Mesendoderm (in vitro differentiated cells): ENCODE data around the gene DPYD.

Source experiments
- DNase-seq: peaks from one replicate; pipeline ENCODE4 v3.0.0; 2013
- H2AK5ac ChIP-seq: 2 replicates; pipeline ENCODE4 v1.6.1; 2013; ENCODE audit warnings: low read length, inconsistent platforms
- H2BK120ac ChIP-seq: 2 replicates; pipeline ENCODE4 v1.6.1; 2013; ENCODE audit warnings: low read depth, mild to moderate bottlenecking, low read length, moderate library complexity, mixed read lengths
- H2BK15ac ChIP-seq: replicated peaks from 2 replicates; pipeline ENCODE4 v1.6.1; 2013; ENCODE audit warnings: low read depth, mild to moderate bottlenecking, moderate library complexity
- H2BK5ac ChIP-seq: 2 replicates; pipeline ENCODE4 v1.6.1; 2013; ENCODE audit warnings: low read length, inconsistent platforms
- H3K18ac ChIP-seq: 2 replicates; pipeline ENCODE4 v1.6.1; 2013; ENCODE audit warnings: mild to moderate bottlenecking, low read length, mixed read lengths
- H3K23ac ChIP-seq: one replicate; pipeline ENCODE4 v1.6.1; 2013; ENCODE audit warnings: low read length
- H3K27ac ChIP-seq: 2 replicates; pipeline ENCODE4 v1.5.1; 2013; ENCODE audit warnings: low read depth, mild to moderate bottlenecking, inconsistent platforms, low read length, moderate library complexity
- H3K27me3 ChIP-seq: 2 replicates; pipeline ENCODE4 v1.6.1; 2013; ENCODE audit warnings: low read length, control low read depth, mild to moderate bottlenecking, inconsistent platforms; ENCODE audit not compliant: insufficient read depth, poor library complexity
- H3K36me3 ChIP-seq: 2 replicates; pipeline ENCODE4 v1.6.1; 2013; ENCODE audit warnings: low read length, inconsistent platforms; ENCODE audit not compliant: control insufficient read depth, insufficient read depth
- H3K4ac ChIP-seq: one replicate; pipeline ENCODE4 v1.6.1; 2013; ENCODE audit warnings: low read depth, mild to moderate bottlenecking, low read length, moderate library complexity
- H3K4me1 ChIP-seq: 2 replicates; pipeline ENCODE4 v1.6.1; 2013; ENCODE audit warnings: low read depth, low read length, inconsistent platforms; ENCODE audit not compliant: control insufficient read depth
- H3K4me2 ChIP-seq: 2 replicates; pipeline ENCODE4 v1.6.1; 2013; ENCODE audit warnings: low read length
- H3K4me3 ChIP-seq: 2 replicates; pipeline ENCODE4 v1.5.1; 2013; ENCODE audit warnings: mild to moderate bottlenecking, low read length
- H3K56ac ChIP-seq: one replicate; pipeline ENCODE4 v1.6.1; 2013; ENCODE audit warnings: low read length
- H3K79me1 ChIP-seq: 2 replicates; pipeline ENCODE4 v1.6.1; 2013; ENCODE audit warnings: low read length, inconsistent platforms
- H3K79me2 ChIP-seq: 2 replicates; pipeline ENCODE4 v1.6.1; 2013; ENCODE audit warnings: mild to moderate bottlenecking, low read length; ENCODE audit not compliant: control insufficient read depth, insufficient read depth
- H3K9ac ChIP-seq: 2 replicates; pipeline ENCODE4 v1.6.1; 2013; ENCODE audit warnings: low read length, inconsistent platforms
- H4K5ac ChIP-seq: one replicate; pipeline ENCODE4 v1.6.1; 2013; ENCODE audit warnings: low read length
- H4K8ac ChIP-seq: one replicate; pipeline ENCODE4 v1.6.1; 2013; ENCODE audit warnings: low read depth, mild to moderate bottlenecking, control low read depth, low read length, moderate library complexity
- WGBS: extraction: QIAGEN DNeasy Blood & Tissue Kit; methylation state at CpG from one replicate; pipeline ENCODE4 v1.1.7; 2013; ENCODE audit warnings: low lambda C conversion rate, missing lambda C conversion rate; ENCODE audit not compliant: insufficient coverage; ENCODE audit errors: extremely low coverage; 5-methylcytosine and 5-hydroxymethylcytosine counted together

The DPYD gene

DNA sequence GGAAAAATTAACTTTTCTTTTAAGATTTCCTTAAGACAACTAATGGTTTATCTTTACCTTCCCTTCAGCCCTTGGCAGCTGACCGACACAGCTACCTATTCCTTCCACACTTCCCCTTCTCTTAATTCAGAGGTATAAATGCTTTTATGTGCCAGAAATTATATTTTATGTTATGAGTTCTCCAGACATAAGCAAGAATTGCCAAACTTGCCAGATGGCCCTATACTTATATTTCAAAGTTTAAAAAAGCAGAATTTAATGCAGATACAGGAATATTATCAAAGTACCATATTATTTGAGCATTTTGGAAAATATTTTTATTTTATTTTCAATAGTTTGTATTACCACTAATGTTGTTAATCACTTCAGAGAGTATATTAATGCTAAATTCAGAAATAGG, 754.2 kb downstream of the DPYD start:
- no CpG with 5 or more reads among the region's 1 CpG for WGBS
- no peaks in the 10 kb centered on the region for H3K27me3 ChIP-seq
- no peak overlapping the region for H3K56ac ChIP-seq
- no peak overlapping the region for H3K4ac ChIP-seq
- H3K9ac ChIP-seq = no peak overlapping the region
- H3K36me3 ChIP-seq = no peaks in the 10 kb centered on the region
- H2AK5ac ChIP-seq = no peak overlapping the region
- H4K8ac ChIP-seq = no peak overlapping the region
- no peak overlapping the region for H3K23ac ChIP-seq
- H2BK5ac ChIP-seq = no peak overlapping the region
- no peak overlapping the region for H3K27ac ChIP-seq
- no peak overlapping the region for H2BK120ac ChIP-seq
- H3K4me1 ChIP-seq = no peaks in the 10 kb centered on the region
- H3K4me2 ChIP-seq = no peak overlapping the region
- no peak overlapping the region for H4K5ac ChIP-seq
- no peak for DNase-seq
- H3K79me2 ChIP-seq = no peaks in the 10 kb centered on the region
- H3K79me1 ChIP-seq = no peaks in the 10 kb centered on the region
- H3K4me3 ChIP-seq = no peak overlapping the region
- no peak overlapping the region for H2BK15ac ChIP-seq
- H3K18ac ChIP-seq = no peak overlapping the region

DNA sequence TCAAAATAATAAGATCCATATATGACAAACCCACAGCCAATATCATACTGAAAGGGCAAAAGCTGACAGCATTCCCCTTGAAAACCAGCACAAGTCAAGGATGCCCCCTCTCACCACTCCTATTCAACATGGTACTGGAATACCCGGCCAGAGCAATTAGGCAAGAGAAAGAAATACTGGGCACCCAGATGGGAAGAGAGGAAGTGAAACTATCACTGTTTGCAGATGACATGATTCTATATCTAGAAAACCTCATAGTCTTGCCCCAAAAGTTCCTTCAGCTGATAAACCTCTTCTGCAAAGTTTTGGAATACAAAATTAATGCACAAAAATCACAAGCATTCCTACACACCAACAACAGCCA, 756.6 kb downstream of the DPYD start:
- no peak overlapping the region for H2AK5ac ChIP-seq
- no peak overlapping the region for H4K5ac ChIP-seq
- H3K4me2 ChIP-seq = no peak overlapping the region
- H3K9ac ChIP-seq = no peak overlapping the region
- H3K27me3 ChIP-seq = no peaks in the 10 kb centered on the region
- no peak overlapping the region for H2BK5ac ChIP-seq
- WGBS = no CpG with 5 or more reads among the region's 1 CpG
- H3K79me2 ChIP-seq = no peaks in the 10 kb centered on the region
- DNase-seq = no peak
- H3K56ac ChIP-seq = no peak overlapping the region
- no peak overlapping the region for H3K18ac ChIP-seq
- H3K4me3 ChIP-seq = no peak overlapping the region
- no peak overlapping the region for H2BK120ac ChIP-seq
- no peak overlapping the region for H3K23ac ChIP-seq
- no peaks in the 10 kb centered on the region for H3K36me3 ChIP-seq
- no peaks in the 10 kb centered on the region for H3K79me1 ChIP-seq
- H3K4ac ChIP-seq = no peak overlapping the region
- no peaks in the 10 kb centered on the region for H3K4me1 ChIP-seq
- no peak overlapping the region for H2BK15ac ChIP-seq
- H3K27ac ChIP-seq = no peak overlapping the region
- no peak overlapping the region for H4K8ac ChIP-seq

DNA sequence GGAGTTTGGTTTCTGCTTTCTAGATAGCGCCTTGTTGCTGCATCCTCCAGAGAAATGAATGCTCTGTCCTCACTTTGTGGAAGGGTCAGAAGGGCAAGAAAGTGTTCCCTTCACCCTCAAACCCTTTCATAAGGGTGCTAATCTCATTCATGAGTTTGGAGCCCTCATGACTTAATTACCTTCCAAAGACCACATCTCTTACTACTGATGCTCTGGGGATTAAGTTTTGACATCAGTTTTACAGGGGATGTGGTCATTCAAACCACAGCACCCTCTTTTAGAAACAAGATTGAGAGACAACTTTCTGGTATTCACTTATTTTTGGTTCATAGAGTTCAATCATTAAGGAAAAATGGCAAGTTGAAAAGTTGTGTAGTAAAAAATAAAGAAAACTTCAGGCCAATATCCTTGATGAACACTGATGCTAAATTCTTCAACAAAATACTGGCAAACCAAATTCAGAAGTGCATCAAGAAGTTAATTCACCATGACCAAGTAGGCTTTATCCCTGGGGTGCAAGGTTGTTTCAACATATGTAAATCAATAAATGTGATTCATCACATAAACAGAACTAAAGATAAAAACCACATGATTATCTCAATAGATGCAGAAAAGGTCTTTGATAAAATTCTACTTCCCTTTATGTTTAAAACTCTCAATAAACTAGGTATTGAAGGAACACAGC, 757.1 kb downstream of the DPYD start:
- Histone ChIP-seq H3K36me3 (no peaks in the 10 kb centered on the region), H3K9ac (no peak overlapping the region), H2BK15ac (no peak overlapping the region), H3K4me1 (no peaks in the 10 kb centered on the region), H3K4me3 (no peak overlapping the region), H3K23ac (no peak overlapping the region), H3K79me2 (no peaks in the 10 kb centered on the region), H2BK5ac (no peak overlapping the region), H3K27me3 (no peaks in the 10 kb centered on the region), H3K4me2 (no peak overlapping the region), H3K79me1 (no peaks in the 10 kb centered on the region), H3K4ac (no peak overlapping the region), H4K5ac (no peak overlapping the region), H3K18ac (no peak overlapping the region), H3K56ac (no peak overlapping the region), H3K27ac (no peak overlapping the region), H4K8ac (no peak overlapping the region), H2AK5ac (no peak overlapping the region), H2BK120ac (no peak overlapping the region)
- WGBS = no CpG with 5 or more reads among the region's 1 CpG
- DNase-seq = no peak

DNA sequence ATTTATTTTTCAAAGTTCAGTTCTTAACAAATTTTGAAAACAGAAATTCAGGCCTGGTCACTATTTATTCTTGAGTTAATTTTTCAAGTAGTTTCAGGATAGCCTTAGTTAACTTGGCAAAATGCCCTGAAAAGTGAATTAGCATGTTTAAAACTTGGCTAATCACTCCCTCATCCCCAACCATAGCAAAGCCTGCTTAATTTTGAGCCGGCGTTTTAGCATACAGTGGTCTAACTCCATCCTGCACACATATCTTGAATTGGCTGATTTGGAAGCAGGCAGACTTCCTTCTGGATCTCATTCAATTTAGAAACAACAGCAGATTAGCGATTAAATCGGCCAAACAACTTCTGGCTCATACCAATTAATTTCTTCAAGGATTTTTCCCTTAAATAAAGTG, 760.0 kb downstream of the DPYD start:
- Histone ChIP-seq H2AK5ac (no peak overlapping the region), H3K79me1 (no peaks in the 10 kb centered on the region), H3K23ac (no peak overlapping the region), H3K9ac (no peak overlapping the region), H3K27me3 (no peaks in the 10 kb centered on the region), H3K4me1 (no peaks in the 10 kb centered on the region), H3K4ac (no peak overlapping the region), H2BK120ac (no peak overlapping the region), H4K8ac (no peak overlapping the region), H3K27ac (no peak overlapping the region), H4K5ac (no peak overlapping the region), H3K4me3 (no peak overlapping the region), H2BK5ac (no peak overlapping the region), H2BK15ac (no peak overlapping the region), H3K79me2 (no peaks in the 10 kb centered on the region), H3K36me3 (no peaks in the 10 kb centered on the region), H3K4me2 (no peak overlapping the region), H3K18ac (no peak overlapping the region), H3K56ac (no peak overlapping the region)
- no CpG with 5 or more reads among the region's 4 CpGs for WGBS
- DNase-seq = no peak

DNA sequence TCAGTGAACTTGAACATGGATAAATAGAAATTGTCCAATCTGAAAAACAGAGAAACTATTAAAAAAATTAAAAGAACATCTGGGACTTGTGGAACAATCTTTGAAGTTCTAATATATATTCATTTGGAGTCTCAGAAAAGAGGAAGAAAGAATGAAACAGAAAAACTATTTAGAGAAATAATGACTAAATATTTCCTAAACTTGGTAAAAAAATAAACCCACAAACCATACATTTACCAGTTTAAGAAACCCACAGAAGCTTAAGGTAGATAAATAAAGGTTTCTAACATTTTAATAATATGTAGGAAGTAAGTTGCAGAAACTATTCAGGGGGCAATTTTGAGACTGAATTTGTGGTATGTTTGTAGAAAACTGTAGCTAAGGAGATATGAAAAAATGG, 761.5 kb downstream of the DPYD start:
- H2BK120ac ChIP-seq = no peak overlapping the region
- H4K5ac ChIP-seq = no peak overlapping the region
- no peak overlapping the region for H4K8ac ChIP-seq
- H3K56ac ChIP-seq = no peak overlapping the region
- no peak for DNase-seq
- no peaks in the 10 kb centered on the region for H3K4me1 ChIP-seq
- no peak overlapping the region for H3K23ac ChIP-seq
- H3K27me3 ChIP-seq = no peaks in the 10 kb centered on the region
- H3K4me3 ChIP-seq = no peak overlapping the region
- no peak overlapping the region for H3K4ac ChIP-seq
- no peak overlapping the region for H3K9ac ChIP-seq
- H3K79me2 ChIP-seq = no peaks in the 10 kb centered on the region
- H3K27ac ChIP-seq = no peak overlapping the region
- H3K79me1 ChIP-seq = no peaks in the 10 kb centered on the region
- no peak overlapping the region for H3K4me2 ChIP-seq
- H2BK15ac ChIP-seq = no peak overlapping the region
- H3K36me3 ChIP-seq = no peaks in the 10 kb centered on the region
- no peak overlapping the region for H2AK5ac ChIP-seq
- no peak overlapping the region for H2BK5ac ChIP-seq
- no peak overlapping the region for H3K18ac ChIP-seq

DNA sequence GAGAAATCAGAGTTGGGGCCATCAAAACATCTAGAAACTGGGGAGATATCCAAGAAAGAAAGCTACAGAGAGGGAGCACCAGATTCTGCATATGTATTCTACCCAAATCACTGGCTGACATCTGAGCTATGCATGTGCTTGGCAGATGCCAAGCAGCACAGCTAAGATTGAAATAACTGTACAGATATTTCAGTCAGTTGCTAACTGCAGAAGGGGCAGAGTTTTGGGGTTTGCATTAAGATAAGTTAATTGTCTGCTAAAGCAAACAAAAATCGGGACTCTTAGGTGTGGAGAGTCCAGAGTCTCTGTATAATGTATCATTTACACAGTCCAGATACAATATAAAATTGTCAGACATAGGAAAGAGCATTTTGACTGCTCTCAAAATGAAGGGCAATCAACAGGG, 762.1 kb downstream of the DPYD start:
- Histone ChIP-seq H3K56ac (no peak overlapping the region), H3K9ac (no peak overlapping the region), H3K23ac (no peak overlapping the region), H2BK15ac (no peak overlapping the region), H4K8ac (no peak overlapping the region), H3K79me2 (no peaks in the 10 kb centered on the region), H3K36me3 (no peaks in the 10 kb centered on the region), H3K27ac (no peak overlapping the region), H3K27me3 (no peaks in the 10 kb centered on the region), H2BK120ac (no peak overlapping the region), H3K4ac (no peak overlapping the region), H4K5ac (no peak overlapping the region), H3K79me1 (no peaks in the 10 kb centered on the region), H3K4me2 (no peak overlapping the region), H2AK5ac (no peak overlapping the region), H3K18ac (no peak overlapping the region), H3K4me3 (no peak overlapping the region), H2BK5ac (no peak overlapping the region), H3K4me1 (no peaks in the 10 kb centered on the region)
- WGBS = no CpG with 5 or more reads among the region's 1 CpG
- DNase-seq = no peak
